Stimulated activated memory B cell treated with anti-CD40 and anti-IgM and Interleukin-4, amounts not matched to agents 10 μg/mL and 1 μg/mL and 100 μg/mL, for 72 hours (primary cell): ENCODE measurements around the gene ENPEP.
"Not testable (repeated sequence)": the region's sequence is repeated elsewhere in the genome, so short reads cannot be mapped to it uniquely, and the experiment has no call there.

ENCODE experiments used
- ATAC-seq: fragments of 150-1000 bp; cut with Tn5 transposase; 2 replicates; pipeline ENCODE4 v1.10.0; 2021
- H3K27ac Mint-ChIP-seq: one replicate; pipeline ENCODE4 v1.8.0; 2022; ENCODE audit warnings: mild to moderate bottlenecking, mixed read lengths
- H3K27me3 Mint-ChIP-seq: one replicate; pipeline ENCODE4 v1.8.0; 2022; ENCODE audit warnings: mixed read lengths
- H3K36me3 Mint-ChIP-seq: one replicate; pipeline ENCODE4 v1.8.0; 2022; ENCODE audit warnings: mixed read lengths
- H3K4me1 Mint-ChIP-seq: one replicate; pipeline ENCODE4 v1.8.0; 2022; ENCODE audit warnings: mixed read lengths
- H3K4me3 Mint-ChIP-seq: one replicate; pipeline ENCODE4 v1.8.0; 2022; ENCODE audit warnings: mild to moderate bottlenecking, moderate library complexity, mixed read lengths
- H3K9me3 Mint-ChIP-seq: one replicate; pipeline ENCODE4 v1.8.0; 2022; ENCODE audit warnings: mixed read lengths

Gene ENPEP

GRCh38 chr4:110526589-110526988 lies 50.6 kb downstream of the ENPEP start:
- H3K4me1 Mint-ChIP-seq = no peaks in the 10 kb centered on the region
- H3K9me3 Mint-ChIP-seq = no peaks in the 10 kb centered on the region
- peaks cover 39% of the 10 kb centered on the region for H3K27me3 Mint-ChIP-seq
- no peaks in the 10 kb centered on the region for H3K36me3 Mint-ChIP-seq
- H3K27ac Mint-ChIP-seq = no peak overlapping the region
- ATAC-seq = no peak
- no peak overlapping the region for H3K4me3 Mint-ChIP-seq

- no peak overlapping the region for H3K4me3 Mint-ChIP-seq
- H3K36me3 Mint-ChIP-seq = no peaks in the 10 kb centered on the region
- H3K4me1 Mint-ChIP-seq = no peaks in the 10 kb centered on the region
- H3K27ac Mint-ChIP-seq = no peak overlapping the region
- H3K27me3 Mint-ChIP-seq = peaks cover 33% of the 10 kb centered on the region
- no peak for ATAC-seq
- no peaks in the 10 kb centered on the region for H3K9me3 Mint-ChIP-seq
Observed at GRCh38 chr4:110527156-110527555, 51.2 kb downstream of the ENPEP start.

GRCh38 chr4:110532901-110533589 lies 57.1 kb downstream of the ENPEP start:
- Mint-ChIP-seq H3K4me1 (no peaks in the 10 kb centered on the region), H3K36me3 (no peaks in the 10 kb centered on the region), H3K27me3 (no peaks in the 10 kb centered on the region), H3K27ac (no peak overlapping the region), H3K4me3 (no peak overlapping the region), H3K9me3 (peaks cover 4% of the 10 kb centered on the region)
- no peak for ATAC-seq

GRCh38 chr4:110533590-110533910 lies 57.6 kb downstream of the ENPEP start:
- Mint-ChIP-seq H3K4me3 (no peak overlapping the region), H3K27me3 (no peaks in the 10 kb centered on the region), H3K27ac (no peak overlapping the region), H3K36me3 (no peaks in the 10 kb centered on the region), H3K4me1 (no peaks in the 10 kb centered on the region), H3K9me3 (peaks cover 4% of the 10 kb centered on the region)
- no peak for ATAC-seq

GRCh38 chr4:110533940-110534339 lies 58.0 kb downstream of the ENPEP start:
- Mint-ChIP-seq H3K27ac (no peak overlapping the region), H3K27me3 (no peaks in the 10 kb centered on the region), H3K36me3 (no peaks in the 10 kb centered on the region), H3K9me3 (peaks cover 4% of the 10 kb centered on the region), H3K4me3 (no peak overlapping the region), H3K4me1 (no peaks in the 10 kb centered on the region)
- ATAC-seq = no peak

GRCh38 chr4:110540581-110540980 lies 64.6 kb downstream of the ENPEP start:
- no peaks in the 10 kb centered on the region for H3K36me3 Mint-ChIP-seq
- H3K4me3 Mint-ChIP-seq = no peak overlapping the region
- H3K4me1 Mint-ChIP-seq = no peaks in the 10 kb centered on the region
- peaks cover 4% of the 10 kb centered on the region for H3K9me3 Mint-ChIP-seq
- no peak overlapping the region for H3K27ac Mint-ChIP-seq
- no peak for ATAC-seq
- H3K27me3 Mint-ChIP-seq = no peaks in the 10 kb centered on the region

GRCh38 chr4:110540982-110541451 lies 65.1 kb downstream of the ENPEP start:
- Mint-ChIP-seq H3K27me3 (no peaks in the 10 kb centered on the region), H3K27ac (no peak overlapping the region), H3K9me3 (peaks cover 4% of the 10 kb centered on the region), H3K4me3 (no peak overlapping the region), H3K4me1 (no peaks in the 10 kb centered on the region), H3K36me3 (no peaks in the 10 kb centered on the region)
- ATAC-seq = no peak

- no peak overlapping the region for H3K4me3 Mint-ChIP-seq
- no peak overlapping the region for H3K27ac Mint-ChIP-seq
- H3K9me3 Mint-ChIP-seq = no peaks in the 10 kb centered on the region
- no peaks in the 10 kb centered on the region for H3K27me3 Mint-ChIP-seq
- no peaks in the 10 kb centered on the region for H3K36me3 Mint-ChIP-seq
- no peaks in the 10 kb centered on the region for H3K4me1 Mint-ChIP-seq
- no peak for ATAC-seq
Observed at GRCh38 chr4:110543577-110543976, 67.6 kb downstream of the ENPEP start.

GRCh38 chr4:110544594-110544993 lies 68.6 kb downstream of the ENPEP start:
- Mint-ChIP-seq H3K27ac (no peak overlapping the region), H3K4me1 (no peaks in the 10 kb centered on the region), H3K36me3 (no peaks in the 10 kb centered on the region), H3K27me3 (peaks cover 7% of the 10 kb centered on the region), H3K9me3 (no peaks in the 10 kb centered on the region), H3K4me3 (no peak overlapping the region)
- no peak for ATAC-seq

- Mint-ChIP-seq H3K9me3 (no peaks in the 10 kb centered on the region), H3K36me3 (no peaks in the 10 kb centered on the region), H3K27me3 (peaks cover 8% of the 10 kb centered on the region), H3K27ac (no peak overlapping the region), H3K4me1 (no peaks in the 10 kb centered on the region), H3K4me3 (no peak overlapping the region)
- no peak for ATAC-seq
Observed at GRCh38 chr4:110550260-110550659, 74.3 kb downstream of the ENPEP start.

GRCh38 chr4:110553197-110553596 lies 77.2 kb downstream of the ENPEP start:
- Mint-ChIP-seq H3K9me3 (no peaks in the 10 kb centered on the region), H3K27me3 (peaks cover 8% of the 10 kb centered on the region), H3K4me3 (no peak overlapping the region), H3K36me3 (no peaks in the 10 kb centered on the region), H3K4me1 (no peaks in the 10 kb centered on the region), H3K27ac (no peak overlapping the region)
- ATAC-seq = no peak

GRCh38 chr4:110567214-110567613 lies 91.3 kb downstream of the ENPEP start:
- no peak for ATAC-seq
- H3K36me3 Mint-ChIP-seq = no peaks in the 10 kb centered on the region

GRCh38 chr4:110576696-110577095 lies 100.7 kb downstream of the ENPEP start:
- not testable (repeated sequence) for H3K4me3 Mint-ChIP-seq, H3K27ac Mint-ChIP-seq, H3K36me3 Mint-ChIP-seq, H3K4me1 Mint-ChIP-seq, ATAC-seq, H3K27me3 Mint-ChIP-seq
- H3K9me3 Mint-ChIP-seq = peaks cover 20% of the 10 kb centered on the region

More at GRCh38 chr4:110567214-110567613, 91.3 kb downstream of the ENPEP start:
- H3K4me1 Mint-ChIP-seq = no peaks in the 10 kb centered on the region
- H3K27me3 Mint-ChIP-seq = peaks cover 14% of the 10 kb centered on the region
- peaks cover 3% of the 10 kb centered on the region for H3K9me3 Mint-ChIP-seq
- H3K27ac Mint-ChIP-seq = no peak overlapping the region
- no peak overlapping the region for H3K4me3 Mint-ChIP-seq

- Mint-ChIP-seq H3K9me3 (no peaks in the 10 kb centered on the region), H3K27me3 (peaks cover 9% of the 10 kb centered on the region), H3K4me1 (no peaks in the 10 kb centered on the region), H3K36me3 (no peaks in the 10 kb centered on the region), H3K4me3 (no peak overlapping the region), H3K27ac (no peak overlapping the region)
- no peak for ATAC-seq
Observed at GRCh38 chr4:110586131-110586850, 110.3 kb downstream of the ENPEP start.

- Mint-ChIP-seq H3K36me3 (no peaks in the 10 kb centered on the region), H3K27ac (no peak overlapping the region), H3K4me1 (no peaks in the 10 kb centered on the region), H3K9me3 (peaks cover 2% of the 10 kb centered on the region), H3K27me3 (peaks cover 9% of the 10 kb centered on the region), H3K4me3 (no peak overlapping the region)
- ATAC-seq = no peak
Observed at GRCh38 chr4:110587666-110588285, 111.8 kb downstream of the ENPEP start.

GRCh38 chr4:110589297-110589696 lies 113.3 kb downstream of the ENPEP start:
- Mint-ChIP-seq H3K36me3 (no peaks in the 10 kb centered on the region), H3K4me1 (no peaks in the 10 kb centered on the region), H3K27ac (no peak overlapping the region), H3K27me3 (peaks cover 9% of the 10 kb centered on the region), H3K9me3 (peaks cover 4% of the 10 kb centered on the region), H3K4me3 (no peak overlapping the region)
- ATAC-seq = no peak
